GM23338 (cell line): ENCODE data around the gene NDUFS6. TPM values are rescaled to one million over a fixed set of nuclear protein-coding genes. Genes with fewer than 3 reads are reported as not detected.

Experiments
- ATAC-seq: fragments of 200-7000 bp; cut with Tn5 transposase; 3 replicates; pipeline ENCODE4 v1.9.1; 2020
- DNase-seq: peaks from one replicate; pipeline ENCODE4 v3.0.0-alpha.2; 2015; ENCODE audit warnings: low spot score
- H2AFZ ChIP-seq: fragments of 200-600 bp; sonication (generic); 2 replicates; pipeline ENCODE4 v1.8.0; 2016; ENCODE audit warnings: antibody characterized with exemption, mild to moderate bottlenecking, moderate library complexity
- H3F3A ChIP-seq: fragments of 200-600 bp; sonication (generic); replicated peaks from 2 replicates; pipeline ENCODE4 v1.8.0; 2017; ENCODE audit warnings: antibody characterized with exemption, mixed run types, low read depth
- H3K27ac ChIP-seq: fragments of 200-600 bp; sonication (generic); 2 replicates; pipeline ENCODE4 v1.6.1; 2016; ENCODE audit warnings: low read depth
- H3K27me3 ChIP-seq: fragments of 200-600 bp; sonication (generic); 2 replicates; pipeline ENCODE4 v1.8.0; 2016; ENCODE audit warnings: mild to moderate bottlenecking, mixed run types, moderate library complexity; ENCODE audit not compliant: insufficient read depth
- H3K36me3 ChIP-seq: fragments of 200-600 bp; sonication (generic); 2 replicates; pipeline ENCODE4 v1.8.0; 2016; ENCODE audit warnings: mild to moderate bottlenecking; ENCODE audit not compliant: insufficient read depth
- H3K4me1 ChIP-seq: fragments of 200-600 bp; sonication (generic); 2 replicates; pipeline ENCODE4 v1.8.0; 2016; ENCODE audit warnings: mild to moderate bottlenecking, moderate library complexity; ENCODE audit not compliant: insufficient read depth
- H3K4me2 ChIP-seq: fragments of 200-600 bp; sonication (generic); 2 replicates; pipeline ENCODE4 v1.7.1; 2017; ENCODE audit warnings: mixed run types
- H3K4me3 ChIP-seq: fragments of 200-600 bp; sonication (generic); 2 replicates; pipeline ENCODE4 v1.6.1; 2016; ENCODE audit warnings: mixed run types
- H3K79me2 ChIP-seq: fragments of 200-600 bp; sonication (generic); replicated peaks from 2 replicates; pipeline ENCODE4 v1.8.0; 2017; ENCODE audit warnings: mild to moderate bottlenecking; ENCODE audit not compliant: insufficient read depth
- H3K9me2 ChIP-seq: fragments of 200-600 bp; sonication (generic); 2 replicates; pipeline ENCODE4 v1.8.0; 2017; ENCODE audit not compliant: insufficient read depth
- H4K20me1 ChIP-seq: fragments of 200-600 bp; sonication (generic); replicated peaks from 2 replicates; pipeline ENCODE4 v1.8.0; 2017; ENCODE audit warnings: mild to moderate bottlenecking; ENCODE audit not compliant: insufficient read depth
- H3K27ac Mint-ChIP-seq: 2 replicates; pipeline ENCODE4 v1.8.0; 2020; ENCODE audit warnings: inconsistent platforms, mild to moderate bottlenecking, moderate library complexity, mixed read lengths
- H3K27me3 Mint-ChIP-seq: 3 replicates; pipeline ENCODE4 v1.8.0; 2022; ENCODE audit warnings: low read depth, mild to moderate bottlenecking, moderate library complexity, mixed read lengths, inconsistent platforms; ENCODE audit not compliant: insufficient read depth, poor library complexity
- H3K36me3 Mint-ChIP-seq: 3 replicates; pipeline ENCODE4 v1.8.0; 2021; ENCODE audit warnings: low read depth, mild to moderate bottlenecking, inconsistent platforms, moderate library complexity, mixed read lengths
- H3K4me1 Mint-ChIP-seq: 3 replicates; pipeline ENCODE4 v1.8.0; 2020; ENCODE audit warnings: mild to moderate bottlenecking, inconsistent platforms, mixed read lengths
- H3K4me3 Mint-ChIP-seq: 3 replicates; pipeline ENCODE4 v1.8.0; 2021; ENCODE audit warnings: moderate library complexity, mild to moderate bottlenecking, inconsistent platforms, mixed read lengths
- H3K9me3 Mint-ChIP-seq: 3 replicates; pipeline ENCODE4 v1.8.0; 2020; ENCODE audit warnings: moderate library complexity, mild to moderate bottlenecking, inconsistent platforms, mixed read lengths
- CREB1 ChIP-seq: fragments of 250-450 bp; sonication (Bioruptor Pico); IDR thresholded peaks from 2 replicates; pipeline ENCODE4 v1.5.0; 2020; ENCODE audit warnings: low read depth, mild to moderate bottlenecking, moderate library complexity
- CTCF ChIP-seq, 2 experiments: fragments of 200-600 bp in 1 of 2; sonication (generic) in 1 of 2; conservative IDR thresholded peaks; 2 replicates each; pipeline versions ENCODE4 v1.5.1 to v1.6.1; 2016 to 2017; ENCODE audit warnings: antibody characterized with exemption in 2 of 2, low read depth in 2 of 2, mild to moderate bottlenecking in 2 of 2, moderate library complexity in 1 of 2
- ETS1 ChIP-seq: IDR thresholded peaks from 2 replicates; pipeline ENCODE4 v1.6.1; 2016; ENCODE audit warnings: antibody characterized with exemption
- EZH2 ChIP-seq: fragments of 200-600 bp; sonication (generic); IDR thresholded peaks from one replicate; pipeline ENCODE4 v1.8.0; 2017; ENCODE audit warnings: antibody characterized with exemption, mild to moderate bottlenecking, low read depth; ENCODE audit not compliant: unreplicated experiment
- EZH2phosphoT487 ChIP-seq: fragments of 200-600 bp; sonication (generic); IDR thresholded peaks from one replicate; pipeline ENCODE4 v1.8.1; 2018; ENCODE audit warnings: antibody characterized with exemption; ENCODE audit not compliant: unreplicated experiment
- JUNB ChIP-seq: IDR thresholded peaks from one replicate; pipeline ENCODE4 v1.6.1; 2016; ENCODE audit warnings: antibody characterized with exemption; ENCODE audit not compliant: unreplicated experiment
- NANOG ChIP-seq: IDR thresholded peaks from 2 replicates; pipeline ENCODE4 v1.6.1; 2016; ENCODE audit warnings: antibody characterized with exemption, borderline replicate concordance
- POLR2AphosphoS5 ChIP-seq: IDR thresholded peaks from 2 replicates; pipeline ENCODE4 v1.6.1; 2016; ENCODE audit warnings: antibody characterized with exemption, low read depth
- REST ChIP-seq: IDR thresholded peaks from one replicate; pipeline ENCODE4 v1.6.1; 2018; ENCODE audit warnings: antibody characterized with exemption; ENCODE audit not compliant: unreplicated experiment
- STAT1 ChIP-seq: IDR thresholded peaks from one replicate; pipeline ENCODE4 v1.6.1; 2016; ENCODE audit warnings: antibody characterized with exemption; ENCODE audit not compliant: unreplicated experiment
- ZNF114 ChIP-seq: fragments of 250-450 bp; sonication (Bioruptor Pico); IDR thresholded peaks from 2 replicates; pipeline ENCODE4 v1.5.0; 2020; ENCODE audit warnings: mild to moderate bottlenecking, moderate library complexity
- ZNF331 ChIP-seq: fragments of 250-450 bp; sonication (Bioruptor Pico); IDR thresholded peaks from 2 replicates; pipeline ENCODE4 v1.5.0; 2020; ENCODE audit warnings: low read depth, mild to moderate bottlenecking, moderate library complexity
- polyA plus RNA-seq: library from polyadenylated mRNA; unstranded; fragments of >200 nt; fragmentation: Nextera tagmentation; extraction: Ambion mirVana; gene quantifications from 2 replicates; pipeline ENCODE4 v1.2.1, GENCODE V29; 2016
- total RNA-seq: library from RNA; depleted of rRNA; stranded (reverse); fragments of >200 nt; shearing (Covaris generic); gene quantifications from 2 replicates; pipeline ENCODE4 v1.2.3, GENCODE V29; 2014

Gene NDUFS6
- total and polyA plus RNA-seq, 2 experiments from 2014 or later: 94.8 to 289 TPM

- no peak overlapping the region for H3K27ac Mint-ChIP-seq
Measured at GRCh38 chr5:1769017-1769640, 32.1 kb upstream of the NDUFS6 start.

GRCh38 chr5:1769752-1770442, 31.3 kb upstream of the NDUFS6 start:
- no peaks in the 10 kb centered on the region for H4K20me1 ChIP-seq
- no peaks in the 10 kb centered on the region for H3K9me2 ChIP-seq
- H3K4me1 ChIP-seq: no peaks in the 10 kb centered on the region
- no peak overlapping the region for H3K4me3 ChIP-seq
- Mint-ChIP-seq H3K27ac (no peak overlapping the region; the same call in 1 of the 2 replicates), H3K4me3 (no peak overlapping the region), H3K27me3 (peaks cover 5% of the 10 kb centered on the region), H3K36me3 (no peaks in the 10 kb centered on the region), H3K4me1 (peaks cover 6% of the 10 kb centered on the region), H3K9me3 (no peaks in the 10 kb centered on the region; the same call in 2 of the 3 replicates)
- ATAC-seq: peak; percentile 61
- no peaks in the 10 kb centered on the region for H3K79me2 ChIP-seq
- no peak for DNase-seq
- TF ChIP-seq ZNF331 (CRISPR knock-in tag): no peak
- TF ChIP-seq NANOG: no peak
- TF ChIP-seq EZH2: no peak
- TF ChIP-seq ETS1: no peak
- no peak for TF ChIP-seq EZH2phosphoT487
- TF ChIP-seq STAT1: no peak
- TF ChIP-seq POLR2AphosphoS5: no peak
- TF ChIP-seq CTCF (conservative IDR thresholded peaks at IDR 0.05; ENCODE audit: low read depth in 2 of 2): no peak
- no peak for TF ChIP-seq REST
- no peak for TF ChIP-seq CREB1 (CRISPR knock-in tag)
- no peak for TF ChIP-seq JUNB
- no peak for TF ChIP-seq ZNF114
- 0 out of 2 replicates have a peak overlapping the region, but pooled peaks have one; percentile 32 for H2AFZ ChIP-seq
- H3K4me2 ChIP-seq: no peak overlapping the region
- H3K27ac ChIP-seq: no peak overlapping the region
- no peaks in the 10 kb centered on the region for H3K27me3 ChIP-seq
- no peaks in the 10 kb centered on the region for H3K36me3 ChIP-seq
- no peaks in the 10 kb centered on the region for H3F3A ChIP-seq

More at GRCh38 chr5:1769017-1769640, 32.1 kb upstream of the NDUFS6 start:
- no peak overlapping the region for H3K4me2 ChIP-seq
- H3K27me3 ChIP-seq: no peaks in the 10 kb centered on the region
- no peaks in the 10 kb centered on the region for H3K79me2 ChIP-seq
- no peak for DNase-seq
- no peak for TF ChIP-seq NANOG
- TF ChIP-seq POLR2AphosphoS5: no peak
- H3K4me3 ChIP-seq: no peak overlapping the region
- no peaks in the 10 kb centered on the region for H3K9me2 ChIP-seq
- H2AFZ ChIP-seq: no peak overlapping the region
- ATAC-seq: peak; percentile 30
- H3K9me3 Mint-ChIP-seq: no peaks in the 10 kb centered on the region
- H3K27me3 Mint-ChIP-seq: peaks cover 7% of the 10 kb centered on the region
- no peaks in the 10 kb centered on the region for H3K4me1 ChIP-seq
- no peaks in the 10 kb centered on the region for H3F3A ChIP-seq
- no peaks in the 10 kb centered on the region for H3K36me3 ChIP-seq
- H3K27ac ChIP-seq: no peak overlapping the region
- peaks cover 11% of the 10 kb centered on the region for H3K4me1 Mint-ChIP-seq
- no peak overlapping the region for H3K4me3 Mint-ChIP-seq
- H4K20me1 ChIP-seq: no peaks in the 10 kb centered on the region
- H3K36me3 Mint-ChIP-seq: no peaks in the 10 kb centered on the region
